ENCODE measurements around the gene HBA2.

DNA sequence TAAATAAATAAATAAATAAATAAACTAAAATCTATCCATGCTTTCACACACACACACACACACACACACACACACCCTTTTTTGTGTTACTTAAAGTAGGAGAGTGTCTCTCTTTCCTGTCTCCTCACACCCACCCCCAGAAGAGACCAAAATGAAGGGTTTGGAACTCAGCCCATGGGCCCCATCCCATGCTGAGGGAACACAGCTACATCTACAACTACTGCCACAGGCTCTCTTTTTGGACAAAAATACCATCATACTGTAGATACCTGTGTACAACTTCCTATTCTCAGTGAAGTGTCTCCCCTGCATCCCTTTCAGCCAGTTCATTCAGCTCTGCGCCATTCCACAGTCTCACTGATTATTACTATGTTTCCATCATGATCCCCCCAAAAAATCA lies 1.9 kb upstream of the HBA2 start:
- TF ChIP-seq ARNTL (CRISPR knock-in tag; IDR thresholded peaks at IDR 0.05; ENCODE audit: borderline replicate concordance, low read depth) (no peak), ZNF8 (CRISPR knock-in tag; IDR thresholded peaks at IDR 0.05) (no peak), ZFP30 (CRISPR knock-in tag; IDR thresholded peaks at IDR 0.05) (no peak), ZC3H10 (CRISPR knock-in tag; IDR thresholded peaks at IDR 0.05) (no peak), PPARA (CRISPR knock-in tag; IDR thresholded peaks at IDR 0.05; ENCODE audit: borderline replicate concordance) (no peak), PATZ1 (CRISPR knock-in tag; IDR thresholded peaks at IDR 0.05; ENCODE audit: borderline replicate concordance) (no peak), ESRRG (CRISPR knock-in tag; IDR thresholded peaks at IDR 0.05) (no peak), TSHZ2 (CRISPR knock-in tag; IDR thresholded peaks at IDR 0.05) (no peak), GLIS3 (CRISPR knock-in tag; IDR thresholded peaks at IDR 0.05) (no peak)
- TF ChIP-seq, protein P1, sequence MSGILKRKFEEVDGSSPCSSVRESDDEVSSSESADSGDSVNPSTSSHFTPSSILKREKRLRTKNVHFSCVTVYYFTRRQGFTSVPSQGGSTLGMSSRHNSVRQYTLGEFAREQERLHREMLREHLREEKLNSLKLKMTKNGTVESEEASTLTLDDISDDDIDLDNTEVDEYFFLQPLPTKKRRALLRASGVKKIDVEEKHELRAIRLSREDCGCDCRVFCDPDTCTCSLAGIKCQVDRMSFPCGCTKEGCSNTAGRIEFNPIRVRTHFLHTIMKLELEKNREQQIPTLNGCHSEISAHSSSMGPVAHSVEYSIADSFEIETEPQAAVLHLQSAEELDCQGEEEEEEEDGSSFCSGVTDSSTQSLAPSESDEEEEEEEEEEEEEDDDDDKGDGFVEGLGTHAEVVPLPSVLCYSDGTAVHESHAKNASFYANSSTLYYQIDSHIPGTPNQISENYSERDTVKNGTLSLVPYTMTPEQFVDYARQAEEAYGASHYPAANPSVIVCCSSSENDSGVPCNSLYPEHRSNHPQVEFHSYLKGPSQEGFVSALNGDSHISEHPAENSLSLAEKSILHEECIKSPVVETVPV (CRISPR knock-in tag; IDR thresholded peaks at IDR 0.05): no peak

Data from SK-N-SH treated with all-trans-retinoic acid at 6 μM for 48 hours (cell line).